GM18505 (cell line): ENCODE measurements around the gene CAPN6.

Experiments used
- ATAC-seq: cut with Tn5 transposase; IDR thresholded peaks from one replicate; pipeline ENCODE4 v1.9.1; 2021; ENCODE audit not compliant: unreplicated experiment
- POLR2A ChIP-seq: IDR thresholded peaks from 4 replicates; pipeline ENCODE4 v1.6.1; 2011; ENCODE audit warnings: borderline replicate concordance; ENCODE audit not compliant: insufficient read depth, insufficient read length; ENCODE audit errors: extremely low read depth

CAPN6 gene

GRCh38 chrX:111262086-111262485 is 8.2 kb downstream of the CAPN6 start:
- no peak for TF ChIP-seq POLR2A
- no peak for ATAC-seq

- TF ChIP-seq POLR2A = no peak
- no peak for ATAC-seq
Measured at GRCh38 chrX:111260451-111260850, 9.8 kb downstream of the CAPN6 start.

GRCh38 chrX:111259559-111259958 is 10.7 kb downstream of the CAPN6 start:
- ATAC-seq = no peak
- no peak for TF ChIP-seq POLR2A

GRCh38 chrX:111257733-111258132 is 12.6 kb downstream of the CAPN6 start:
- ATAC-seq = no peak
- no peak for TF ChIP-seq POLR2A

GRCh38 chrX:111254896-111255693 is 15.2 kb downstream of the CAPN6 start:
- no peak for TF ChIP-seq POLR2A
- ATAC-seq = no peak

GRCh38 chrX:111244235-111244750 is 26.0 kb downstream of the CAPN6 start:
- no peak for TF ChIP-seq POLR2A
- no peak for ATAC-seq

- ATAC-seq = no peak
- TF ChIP-seq POLR2A = no peak
Measured at GRCh38 chrX:111216293-111216801, 53.9 kb downstream of the CAPN6 start.

GRCh38 chrX:111207851-111208250 is 62.4 kb downstream of the CAPN6 start:
- TF ChIP-seq POLR2A = no peak
- ATAC-seq = no peak

- no peak for ATAC-seq
- TF ChIP-seq POLR2A = no peak
Measured at GRCh38 chrX:111200327-111200726, 70.0 kb downstream of the CAPN6 start.

- ATAC-seq = no peak
- no peak for TF ChIP-seq POLR2A
Measured at GRCh38 chrX:111199505-111199904, 70.8 kb downstream of the CAPN6 start.
